Muscle layer of duodenum (tissue), 2 donors: ENCODE data around the gene PAF1.
"Not testable (repeated sequence)": the region's sequence is repeated elsewhere in the genome, so short reads cannot be mapped to it uniquely, and the experiment has no call there.

ENCODE experiments used
- H3K27ac ChIP-seq: one replicate; pipeline ENCODE4 v1.7.0; 2013; ENCODE audit warnings: mild to moderate bottlenecking, low read length
- H3K27me3 ChIP-seq: one replicate; pipeline ENCODE4 v1.7.0; 2013; ENCODE audit warnings: low read depth, mild to moderate bottlenecking, control low read depth, low read length
- H3K36me3 ChIP-seq, 2 donors: one replicate each; pipeline ENCODE4 v1.7.0; 2013; ENCODE audit warnings: low read length in 2 of 2, control low read depth in 1 of 2, mild to moderate bottlenecking in 1 of 2; ENCODE audit not compliant: insufficient read depth in 2 of 2, control insufficient read depth in 1 of 2
- H3K4me1 ChIP-seq, 2 donors: one replicate each; pipeline ENCODE4 v1.7.0; 2013; ENCODE audit warnings: low read length in 2 of 2, mild to moderate bottlenecking in 2 of 2, control low read depth in 1 of 2, moderate library complexity in 1 of 2; ENCODE audit not compliant: insufficient read depth in 2 of 2, control insufficient read depth in 1 of 2
- H3K4me3 ChIP-seq, 2 donors: one replicate each; pipeline ENCODE4 v1.7.0; 2013; ENCODE audit warnings: low read length in 2 of 2, low read depth in 1 of 2, mild to moderate bottlenecking in 1 of 2
- H3K9me3 ChIP-seq, 2 donors: one replicate each; pipeline ENCODE4 v1.7.0; 2013; ENCODE audit warnings: low read length in 2 of 2, control low read depth in 1 of 2, mild to moderate bottlenecking in 1 of 2; ENCODE audit not compliant: control insufficient read depth in 1 of 2
- donor health status: healthy.

The PAF1 gene

DNA sequence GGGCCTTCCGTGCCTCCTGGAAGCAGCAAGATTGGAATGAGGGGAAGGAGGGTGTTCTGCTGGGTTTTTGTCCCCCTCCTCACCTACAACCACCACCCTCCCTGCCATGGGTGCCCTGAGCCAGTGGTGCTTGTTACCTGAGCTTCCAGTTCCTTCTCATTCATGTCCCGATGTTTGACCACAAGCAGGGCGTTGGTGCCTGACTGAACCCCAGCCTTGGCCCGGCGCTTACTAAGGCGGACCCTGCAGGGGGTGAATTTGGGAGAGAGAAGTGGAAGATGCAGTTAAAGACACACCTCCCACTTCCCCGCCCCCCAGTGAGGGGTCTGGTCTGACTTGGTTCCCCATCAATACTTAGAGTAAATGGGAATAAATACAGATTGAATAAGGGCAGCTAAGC, 4.3 kb downstream of the PAF1 start:
- H3K36me3 ChIP-seq = peaks cover 54 to 81% of the 10 kb centered on the region in 2 donors
- H3K27me3 ChIP-seq = no peaks in the 10 kb centered on the region
- H3K4me1 ChIP-seq = peaks cover 8 to 13% of the 10 kb centered on the region in 2 donors
- no peak overlapping the region for H3K27ac ChIP-seq
- H3K9me3 ChIP-seq = no peaks in the 10 kb centered on the region
- H3K4me3 ChIP-seq = no peak overlapping the region

DNA sequence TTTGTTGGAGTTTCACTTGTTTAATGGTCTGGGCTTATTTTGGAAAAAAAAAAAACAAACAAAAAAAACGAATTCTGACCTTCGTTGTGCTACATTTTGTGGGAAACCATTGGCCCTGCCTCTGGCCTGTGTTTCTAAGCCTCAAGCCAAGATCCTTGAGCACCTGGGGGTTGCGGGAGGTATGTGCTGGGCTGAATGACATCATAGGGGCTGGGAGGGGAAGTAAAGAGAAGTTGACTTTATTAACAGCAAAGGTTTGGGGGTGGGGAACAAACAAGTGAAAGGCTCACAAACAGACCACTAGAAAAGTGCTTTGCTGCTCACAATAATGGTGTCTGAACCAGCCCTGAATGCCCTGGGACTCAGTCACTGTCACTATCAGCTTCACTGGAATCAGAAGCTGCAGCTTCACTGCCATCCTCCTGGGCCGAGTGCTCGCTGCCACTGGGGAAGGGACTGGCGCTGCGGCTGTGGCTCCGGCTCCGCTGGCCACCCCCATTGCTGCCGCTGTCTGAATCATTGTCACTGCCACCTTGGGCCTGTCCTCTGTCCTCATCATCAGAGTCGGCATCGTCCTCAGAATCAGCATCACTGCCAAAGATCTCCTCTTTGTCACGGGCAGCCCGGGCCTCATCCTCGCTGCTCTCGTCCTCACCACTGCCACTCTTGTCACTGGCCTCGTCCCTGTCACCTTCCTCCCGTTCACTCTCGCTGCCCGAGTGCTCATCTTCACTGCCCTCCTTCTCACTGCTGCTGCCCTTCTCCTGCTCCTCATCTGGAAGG, 5.1 kb downstream of the PAF1 start:
- Histone ChIP-seq H3K27ac (no peak overlapping the region), H3K36me3 (peaks cover 61 to 88% of the 10 kb centered on the region in 2 donors)

DNA sequence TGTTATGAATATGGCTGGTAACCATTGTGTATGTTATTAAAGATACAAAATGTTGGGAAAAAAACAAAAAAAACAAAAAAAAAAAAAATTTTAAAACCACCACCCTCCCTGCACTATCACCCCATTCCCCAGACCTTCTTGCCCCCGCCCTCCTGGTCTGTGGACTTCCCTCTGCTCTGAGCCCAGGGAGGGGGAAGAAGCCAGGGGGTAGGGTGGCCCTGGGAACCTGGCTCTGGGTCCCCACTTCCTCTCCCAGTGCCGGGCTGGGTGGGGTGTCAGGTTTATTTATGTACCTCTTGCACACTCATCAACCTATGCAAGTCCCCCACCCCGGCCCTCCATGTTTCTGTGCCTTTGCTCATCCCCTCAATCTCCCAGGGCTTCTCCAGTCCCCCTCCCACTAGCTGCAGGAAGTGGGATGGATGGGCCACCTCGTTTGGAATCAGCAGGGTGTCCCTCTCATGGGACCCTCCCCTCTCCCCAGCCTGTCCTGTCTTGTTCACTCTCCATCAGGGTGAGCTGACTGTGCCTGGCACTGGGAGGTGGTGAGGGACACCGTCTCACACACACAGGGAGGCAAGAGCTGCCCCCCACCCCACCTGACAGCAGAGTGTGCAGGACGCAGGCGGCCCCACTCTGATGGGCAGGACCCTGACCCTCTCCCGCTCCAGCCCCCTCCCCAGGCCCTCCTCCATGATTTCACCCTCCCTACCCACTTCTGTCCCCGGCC, 5.9 kb downstream of the PAF1 start:
- peaks cover 68 to 92% of the 10 kb centered on the region in 2 donors for H3K36me3 ChIP-seq
- H3K4me1 ChIP-seq = peaks cover 4 to 7% of the 10 kb centered on the region in 2 donors
- no peak overlapping the region for H3K27ac ChIP-seq
- H3K9me3 ChIP-seq = no peaks in the 10 kb centered on the region
- no peaks in the 10 kb centered on the region for H3K27me3 ChIP-seq
- H3K4me3 ChIP-seq = no peak overlapping the region

More for the DNA sequence above, 5.1 kb downstream of the PAF1 start:
- no peaks in the 10 kb centered on the region for H3K9me3 ChIP-seq
- no peak overlapping the region for H3K4me3 ChIP-seq
- H3K27me3 ChIP-seq = no peaks in the 10 kb centered on the region
- H3K4me1 ChIP-seq = peaks cover 8 to 13% of the 10 kb centered on the region in 2 donors

DNA sequence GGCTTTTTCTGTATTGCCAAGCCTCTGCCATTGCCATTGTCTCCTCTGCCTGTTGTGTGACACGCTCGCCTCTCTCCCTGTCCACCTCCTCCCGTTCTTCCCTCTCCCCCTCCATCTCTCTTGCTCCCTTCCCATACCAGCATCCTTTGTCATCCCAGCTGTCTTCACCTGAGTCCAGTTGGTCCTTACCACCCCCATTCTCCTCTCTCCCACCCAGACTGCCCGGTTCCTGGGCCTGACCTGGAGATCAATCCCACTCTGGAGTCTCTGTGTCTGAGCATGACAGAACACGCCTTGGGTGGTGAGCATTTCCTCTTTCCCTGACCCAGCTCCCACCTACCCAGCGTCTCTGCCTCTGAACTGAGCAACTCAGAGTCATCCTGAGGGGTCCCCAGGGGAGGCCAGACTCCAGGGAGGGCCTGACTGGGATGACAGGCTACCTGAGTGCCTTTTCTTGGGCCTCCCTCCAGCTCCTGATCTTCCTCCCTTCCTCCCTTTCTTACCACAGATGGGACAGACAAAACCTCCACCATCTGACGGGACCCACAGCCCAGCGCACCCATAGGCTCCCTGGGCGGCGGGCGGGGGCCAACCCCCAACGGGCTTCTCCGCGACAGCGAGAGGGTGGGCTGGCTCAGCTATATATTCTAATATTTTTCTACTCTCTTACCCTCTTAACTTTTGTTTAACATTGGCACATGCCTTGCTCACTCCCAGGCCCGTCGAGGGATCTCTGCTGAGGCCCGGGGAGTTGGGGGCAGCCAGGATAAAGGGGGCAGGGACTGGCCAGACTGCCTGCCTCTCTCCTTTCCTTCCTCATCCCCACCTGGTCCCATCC, 7.7 kb downstream of the PAF1 start:
- Histone ChIP-seq H3K36me3 (peaks cover 74 to 99% of the 10 kb centered on the region in 2 donors), H3K27ac (no peak overlapping the region), H3K4me1 (peaks cover 0 to 5% of the 10 kb centered on the region in 2 donors), H3K9me3 (no peaks in the 10 kb centered on the region), H3K27me3 (no peaks in the 10 kb centered on the region), H3K4me3 (no peak overlapping the region)

DNA sequence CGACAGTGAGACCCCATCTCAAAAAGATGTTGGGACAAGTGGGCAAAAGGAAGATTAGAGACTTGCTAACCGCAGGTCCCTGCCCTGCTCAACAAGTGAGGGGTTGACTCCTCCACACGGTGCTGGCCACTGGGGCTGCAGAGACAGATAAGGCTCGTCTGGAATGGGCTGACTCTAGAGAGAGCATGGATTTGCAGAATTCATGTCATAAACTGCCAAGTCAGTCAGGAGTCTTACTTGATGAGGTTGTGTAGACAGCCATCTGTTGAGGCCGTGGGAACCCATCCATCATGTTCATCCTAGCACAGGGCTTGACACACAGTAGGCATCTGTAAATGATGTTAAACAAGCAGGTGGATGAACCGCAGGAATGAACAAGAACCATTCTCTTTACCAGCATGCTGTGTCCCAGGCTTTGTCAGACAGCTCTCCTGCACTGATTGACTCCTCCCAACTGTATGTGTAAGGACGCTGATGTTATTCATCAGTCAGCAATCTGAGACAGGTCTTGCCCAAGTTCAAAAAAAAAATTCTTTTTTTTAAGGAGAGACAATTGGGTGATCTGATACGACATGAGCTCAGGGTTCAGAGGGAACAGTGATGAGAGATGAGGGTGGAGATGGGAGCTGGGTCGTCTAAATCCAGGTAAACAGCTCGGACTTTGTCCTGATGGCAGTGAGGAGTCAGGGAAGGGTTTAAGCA, 8.8 kb downstream of the PAF1 start:
- Histone ChIP-seq H3K4me1 (peaks cover 0 to 5% of the 10 kb centered on the region in 2 donors), H3K36me3 (peaks cover 76 to 99% of the 10 kb centered on the region in 2 donors), H3K27ac (no peak overlapping the region), H3K4me3 (no peak overlapping the region), H3K27me3 (no peaks in the 10 kb centered on the region), H3K9me3 (no peaks in the 10 kb centered on the region)

DNA sequence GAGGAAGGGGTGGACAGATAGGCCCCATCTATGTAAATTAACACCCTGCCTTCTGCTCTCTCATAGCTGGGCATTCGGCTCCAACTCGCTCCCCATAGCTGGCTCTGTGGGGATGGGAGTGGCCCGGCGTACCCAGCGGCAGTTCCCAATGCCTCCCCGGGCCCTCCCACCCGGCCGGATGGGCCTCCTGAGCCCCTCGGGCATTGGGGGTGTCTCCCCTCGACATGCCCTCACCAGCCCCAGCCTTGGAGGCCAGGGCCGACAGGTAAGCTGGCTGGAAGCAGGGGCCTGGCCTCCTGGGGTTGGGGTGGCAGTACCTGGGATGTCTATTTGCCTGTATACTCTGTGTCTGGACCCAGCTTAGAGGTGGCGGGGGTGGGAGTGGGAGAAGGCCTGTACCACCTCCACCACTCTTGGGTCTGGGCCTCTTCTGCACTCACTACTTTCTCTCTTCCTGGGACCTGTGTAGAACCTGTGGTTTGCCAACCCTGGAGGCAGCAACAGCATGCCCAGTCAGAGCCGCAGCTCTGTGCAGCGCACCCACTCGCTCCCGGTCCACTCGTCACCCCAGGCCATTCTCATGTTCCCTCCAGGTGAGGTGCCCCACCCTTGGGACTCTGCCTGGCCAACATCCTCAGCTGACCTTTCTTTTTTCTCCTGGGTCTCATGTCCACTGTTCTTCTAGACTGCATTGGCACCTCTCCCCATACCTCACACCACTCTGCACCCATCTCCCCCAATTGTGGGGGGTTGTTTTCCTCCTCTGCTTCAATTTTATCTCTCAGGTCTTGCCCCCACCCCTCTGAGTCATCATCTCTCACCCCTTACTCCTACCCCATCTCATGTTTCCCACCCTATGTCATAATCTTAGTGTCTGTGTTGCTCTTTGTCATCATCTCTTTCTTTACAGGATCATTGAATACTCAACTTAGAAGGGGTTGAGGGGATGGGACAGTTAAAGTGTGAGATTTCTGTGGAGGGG, 10.1 kb downstream of the PAF1 start:
- H3K27me3 ChIP-seq = no peaks in the 10 kb centered on the region
- no peak overlapping the region for H3K27ac ChIP-seq
- H3K4me1 ChIP-seq = peaks cover 0 to 5% of the 10 kb centered on the region in 2 donors
- no peak overlapping the region for H3K4me3 ChIP-seq
- H3K36me3 ChIP-seq = peaks cover 76 to 99% of the 10 kb centered on the region in 2 donors
- no peaks in the 10 kb centered on the region for H3K9me3 ChIP-seq

DNA sequence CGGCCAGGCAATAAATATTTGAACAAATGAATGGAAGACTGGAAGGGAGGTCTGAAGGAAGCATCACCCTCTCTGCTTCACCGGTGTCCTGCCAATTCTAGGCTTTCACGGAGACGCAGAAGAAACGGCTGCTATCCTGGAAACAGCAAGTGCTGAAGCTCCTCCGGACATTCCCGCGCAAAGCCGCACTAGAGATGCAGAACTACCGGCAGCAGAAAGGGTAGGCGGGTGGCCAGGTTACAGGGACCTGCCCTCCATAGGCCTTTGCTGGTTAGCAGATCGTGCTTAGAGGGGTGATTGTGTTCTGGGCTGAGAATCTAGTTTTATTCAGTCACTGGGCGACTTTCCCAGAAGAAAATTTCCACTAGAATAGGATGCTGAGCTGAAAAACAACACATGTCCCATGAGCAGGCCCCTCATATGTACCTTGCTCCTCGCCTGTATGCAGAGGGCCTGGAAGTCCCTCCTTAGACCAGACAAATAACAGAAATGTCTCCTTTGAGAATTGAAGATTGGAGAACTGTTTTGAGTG, 11.0 kb downstream of the PAF1 start:
- Histone ChIP-seq H3K36me3 (peaks cover 83 to 94% of the 10 kb centered on the region in 2 donors), H3K27ac (no peak overlapping the region)

DNA sequence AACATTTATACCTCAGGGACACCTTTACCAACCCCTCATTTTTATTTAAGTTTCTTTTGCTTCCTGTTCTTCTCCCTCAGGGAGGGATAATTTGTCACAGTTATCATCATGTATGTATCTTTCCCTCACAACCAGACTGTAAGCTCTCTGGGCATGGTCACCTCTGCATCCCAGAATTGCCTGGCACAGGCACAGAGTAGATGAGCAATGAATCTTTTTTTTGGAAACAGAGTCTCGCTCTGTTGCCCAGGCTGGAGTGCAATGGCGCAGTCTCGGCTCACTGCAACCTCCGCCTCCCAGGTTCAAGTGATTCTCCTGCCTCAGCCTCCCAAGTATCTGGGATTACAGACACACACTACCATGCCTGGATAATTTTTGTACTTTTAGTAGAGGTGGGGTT, 11.5 kb downstream of the PAF1 start:
- H3K4me1 ChIP-seq, H3K27me3 ChIP-seq, H3K27ac ChIP-seq, H3K4me3 ChIP-seq, H3K9me3 ChIP-seq: not testable (repeated sequence)
- peaks cover 80 to 90% of the 10 kb centered on the region in 2 donors for H3K36me3 ChIP-seq

More for the DNA sequence above, 11.0 kb downstream of the PAF1 start:
- Histone ChIP-seq H3K4me3 (no peak overlapping the region), H3K4me1 (peaks cover 0 to 5% of the 10 kb centered on the region in 2 donors), H3K27me3 (no peaks in the 10 kb centered on the region), H3K9me3 (no peaks in the 10 kb centered on the region)

DNA sequence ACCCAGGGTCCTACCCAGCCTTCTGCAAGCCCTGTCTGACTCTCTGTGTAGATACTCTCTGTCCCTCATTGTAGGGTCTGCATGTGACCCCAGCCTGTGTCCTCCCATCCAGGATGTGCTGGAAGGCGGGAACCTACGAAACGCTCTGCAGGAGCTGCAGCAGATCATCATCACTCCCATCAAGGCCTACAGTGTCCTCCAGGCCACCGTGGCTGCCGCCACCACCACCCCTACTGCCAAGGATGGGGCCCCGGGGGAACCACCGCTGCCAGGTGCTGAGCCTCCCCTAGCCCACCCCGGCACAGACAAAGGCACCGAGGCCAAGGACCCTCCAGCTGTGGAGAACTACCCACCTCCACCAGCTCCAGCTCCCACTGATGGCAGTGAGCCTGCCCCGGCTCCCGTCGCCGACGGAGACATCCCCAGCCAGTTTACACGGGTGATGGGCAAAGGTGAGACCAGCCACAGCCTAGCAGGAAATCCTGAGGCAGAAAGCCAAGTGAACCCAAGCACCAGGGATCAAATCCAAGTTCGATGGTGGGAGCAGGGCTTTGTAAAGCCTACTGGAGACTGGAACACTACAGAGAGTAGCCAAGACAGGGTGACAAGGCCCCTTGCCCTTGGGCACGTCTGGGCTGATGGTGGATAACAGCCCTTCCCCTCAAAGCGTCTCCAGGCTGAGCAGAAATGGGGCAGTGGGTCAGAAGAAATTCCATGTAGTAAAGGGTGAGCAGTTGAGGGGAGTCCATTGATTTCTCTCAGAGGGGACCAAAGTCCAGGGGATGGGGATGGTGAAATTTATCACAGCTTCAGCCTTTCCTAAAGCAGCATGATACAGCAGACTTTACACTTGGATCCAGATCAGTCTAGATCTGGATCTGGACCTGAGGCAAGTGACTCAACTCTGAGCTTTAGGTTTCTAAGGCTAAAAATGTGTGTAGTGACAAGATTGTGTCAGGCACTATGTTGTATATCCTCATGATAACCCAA, 13.2 kb downstream of the PAF1 start:
- H3K4me1 ChIP-seq = peaks cover 7 to 15% of the 10 kb centered on the region in 2 donors
- H3K4me3 ChIP-seq = no peak overlapping the region
- H3K36me3 ChIP-seq = peaks cover 64 to 79% of the 10 kb centered on the region in 2 donors
- H3K27me3 ChIP-seq = no peaks in the 10 kb centered on the region
- H3K9me3 ChIP-seq = no peaks in the 10 kb centered on the region
- H3K27ac ChIP-seq = no peak overlapping the region
